GM19238 (cell line): Measurements from ENCODE around the gene SCAMP4.

Source experiments
- DNase-seq: peaks from one replicate; pipeline ENCODE4 v3.0.0; 2011; ENCODE audit warnings: low spot score; ENCODE audit not compliant: insufficient read length

SCAMP4 gene

DNA sequence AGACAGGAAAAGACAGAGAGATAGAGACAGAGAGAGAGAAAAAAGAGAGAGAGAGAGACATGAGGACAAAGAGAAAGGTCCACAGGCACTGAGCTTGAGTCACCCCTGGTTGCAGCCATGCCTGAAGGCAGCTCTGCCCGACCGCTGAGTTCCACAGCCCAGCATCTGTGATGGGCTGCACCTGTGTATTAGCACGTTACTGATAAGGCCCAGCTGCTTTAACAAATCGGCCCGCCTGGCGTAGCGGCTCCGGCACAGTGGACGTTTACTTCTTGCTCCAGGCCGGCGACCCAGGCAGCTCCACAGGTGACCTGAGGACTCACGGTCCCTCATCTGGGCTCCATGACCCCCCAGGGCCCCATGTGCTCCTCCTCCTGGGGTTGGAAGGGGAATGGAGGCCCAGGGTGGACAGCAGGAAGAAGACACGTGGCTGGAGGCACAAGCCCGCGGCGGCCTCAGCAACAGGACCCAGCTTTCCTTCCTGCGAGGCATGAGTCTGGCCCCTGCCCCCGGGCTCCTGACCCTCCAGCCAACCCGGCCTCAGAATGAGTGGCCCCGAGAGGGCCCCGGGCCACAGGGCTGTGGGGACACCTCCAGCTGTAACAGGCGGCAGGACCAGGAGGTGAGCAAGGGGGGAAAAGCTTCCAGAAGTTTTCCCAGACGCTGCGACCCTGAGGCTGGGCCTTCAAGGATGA lies 31.9 kb downstream of the SCAMP4 start:
- DNase-seq = no peak

DNA sequence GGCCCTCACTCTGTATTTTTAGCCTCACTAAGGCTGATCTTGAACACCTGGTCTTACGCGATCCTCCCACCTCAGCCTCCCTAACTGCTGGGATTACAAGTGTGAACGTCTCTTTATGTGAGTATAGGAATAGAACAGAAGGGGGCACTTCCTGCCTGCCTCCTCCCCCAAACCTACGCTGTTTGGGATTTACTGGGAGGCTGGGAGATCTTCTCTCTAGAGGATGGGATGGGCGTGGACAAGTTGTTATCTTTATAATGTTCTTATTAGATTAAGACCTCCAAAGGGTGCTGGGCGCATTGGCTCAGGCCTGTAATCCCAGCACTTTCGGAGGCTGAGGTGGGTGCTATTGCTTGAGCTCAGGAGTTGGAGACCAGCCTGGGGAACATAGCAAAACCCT lies 32.9 kb downstream of the SCAMP4 start:
- DNase-seq = no peak

DNA sequence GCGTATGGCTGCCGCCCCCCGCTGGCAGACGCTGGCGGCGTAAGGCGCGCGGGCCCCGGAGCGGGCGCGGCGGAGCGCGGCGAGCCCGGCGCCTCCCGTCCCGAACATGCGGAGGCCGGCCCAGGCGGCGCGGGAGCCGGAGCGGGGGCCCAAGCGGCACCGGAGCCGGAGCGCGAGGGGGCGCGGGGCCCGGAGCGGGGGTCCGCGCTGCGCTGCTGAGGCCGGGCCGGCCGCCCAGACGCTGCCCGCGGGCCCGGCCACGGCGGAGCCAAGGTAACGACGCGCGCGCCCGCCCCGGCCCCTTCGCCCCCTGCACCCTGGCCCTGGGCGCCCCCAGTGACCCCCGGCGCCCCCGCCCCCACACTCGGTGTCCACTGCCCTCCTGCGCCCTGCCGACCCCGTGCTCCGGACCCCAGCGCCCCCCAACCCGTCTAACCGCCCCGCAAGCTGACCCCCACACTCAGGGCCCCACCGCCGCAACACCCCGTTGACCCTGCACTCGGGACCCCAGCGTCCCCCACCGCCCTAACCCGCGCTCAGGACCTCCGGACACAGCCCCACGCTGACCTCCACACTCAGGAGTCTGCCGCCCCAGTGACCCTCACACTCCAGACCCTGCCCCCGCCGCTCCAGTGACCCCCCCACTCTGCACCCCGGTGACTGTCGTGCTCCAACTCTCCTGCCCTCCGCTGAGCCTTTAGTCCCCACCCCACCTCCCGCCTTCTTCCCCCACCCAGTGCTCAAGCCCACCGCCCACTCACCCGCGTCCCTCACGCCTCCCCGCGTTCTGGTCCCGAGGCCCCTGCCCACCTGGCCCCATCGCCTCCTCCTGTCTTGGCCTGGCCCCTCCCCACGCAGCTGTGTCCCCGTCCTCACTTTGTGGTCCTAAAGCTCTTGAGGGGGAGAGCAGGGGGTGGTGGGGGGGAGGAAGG lies 36.2 kb downstream of the SCAMP4 start, which contains the start of gene CSNK1G2:
Gene CSNK1G2 (plus strand): TSS at position 27 of the 932 bp plus-strand sequence. CDS start 28,601 bp downstream, outside the sequence.
- DNase-seq = no peak

DNA sequence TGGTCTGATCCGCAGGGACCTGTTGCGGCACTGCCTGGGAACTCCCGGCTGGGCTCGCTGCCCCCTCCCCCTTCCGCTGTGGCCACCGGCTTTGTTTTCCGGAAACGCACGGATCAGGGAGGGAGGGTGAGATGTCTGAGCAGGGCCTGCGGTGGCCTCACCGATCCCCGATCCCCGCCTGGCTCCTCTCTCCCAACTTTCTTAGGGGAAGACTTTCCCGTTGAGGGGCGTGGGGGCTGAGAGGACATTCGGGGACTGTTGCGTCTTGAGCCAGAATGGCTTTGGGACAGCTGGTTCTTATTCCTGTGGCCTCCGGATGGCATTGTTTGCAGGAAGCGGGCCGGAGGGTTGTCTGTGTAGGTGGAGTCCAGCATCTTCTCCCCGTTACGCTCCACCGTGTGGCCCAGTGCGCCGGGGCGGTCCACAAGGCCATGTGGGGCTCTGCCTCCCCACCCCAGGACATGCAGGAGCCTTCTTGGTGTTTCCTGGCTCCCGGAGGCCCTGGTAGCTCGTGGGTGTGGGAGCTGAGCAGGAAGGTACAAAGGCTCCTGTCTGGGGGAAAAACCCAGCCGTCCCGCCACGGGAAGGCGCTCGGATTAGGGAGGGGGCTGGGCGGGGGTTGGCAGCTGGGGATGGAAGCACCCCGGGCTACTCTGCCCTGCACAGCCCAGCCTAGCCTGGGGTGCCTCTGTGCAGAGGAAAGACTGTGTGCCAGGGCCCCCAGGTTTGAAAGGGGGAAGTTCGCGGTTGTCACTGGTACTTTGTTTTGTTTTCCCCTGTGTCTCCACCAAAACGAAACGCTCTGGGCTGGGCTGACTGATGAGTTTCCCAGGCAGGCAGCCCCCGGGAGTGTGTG lies 37.1 kb downstream of the SCAMP4 start:
- peak; percentile 83 for DNase-seq

DNA sequence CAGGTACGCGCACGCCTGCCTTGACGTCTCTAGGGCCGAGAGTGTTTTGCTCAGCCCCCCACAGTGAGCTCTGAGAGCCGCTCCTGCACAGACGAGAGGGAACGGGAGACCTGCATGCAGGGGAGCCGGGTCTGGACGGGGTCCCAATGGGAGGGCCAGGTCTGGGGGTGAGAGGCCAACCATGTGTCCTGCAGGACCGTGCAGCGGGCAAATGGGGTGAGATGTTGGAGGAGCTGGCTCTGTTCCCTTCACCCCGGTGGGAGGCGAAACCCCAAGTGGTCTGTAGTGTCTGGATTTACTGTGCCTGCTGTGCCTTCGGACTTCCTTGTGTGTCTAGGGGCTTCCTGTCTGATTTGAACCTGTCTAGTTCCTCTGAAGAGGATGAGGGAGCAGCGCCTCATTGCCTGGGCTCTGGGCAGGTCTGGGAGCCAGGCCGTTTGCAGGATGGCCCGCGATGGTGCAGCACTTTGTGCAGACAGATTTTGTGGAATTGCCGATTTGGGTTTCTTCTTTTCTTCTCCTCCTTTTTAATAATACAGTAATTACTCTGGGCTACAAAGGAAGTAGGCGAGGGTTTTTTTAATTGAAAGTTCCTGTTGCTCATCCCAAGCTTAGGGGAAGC lies 37.8 kb downstream of the SCAMP4 start:
- DNase-seq = peak; percentile 43

DNA sequence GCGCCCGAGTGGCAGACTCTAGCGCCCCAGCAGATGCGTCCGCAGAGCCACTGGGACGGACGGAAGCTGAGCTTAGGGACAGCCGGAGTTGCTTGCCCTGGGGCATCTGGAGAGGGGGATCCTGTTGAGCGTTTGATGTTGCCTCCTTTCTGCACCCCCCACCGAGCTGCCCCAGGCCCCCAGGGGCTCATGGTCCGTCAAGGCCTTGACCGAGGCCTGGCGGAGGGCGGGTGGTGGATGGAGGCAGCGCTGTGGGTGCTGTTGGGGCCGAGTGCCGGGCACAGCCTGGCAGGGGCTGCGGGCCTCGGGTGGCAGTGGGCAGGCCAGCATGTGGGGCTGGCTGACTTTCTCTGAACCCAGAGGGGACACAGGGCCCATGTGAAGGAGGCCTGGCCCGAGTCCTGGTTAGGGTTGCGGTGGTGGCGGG lies 38.5 kb downstream of the SCAMP4 start:
- DNase-seq = no peak

DNA sequence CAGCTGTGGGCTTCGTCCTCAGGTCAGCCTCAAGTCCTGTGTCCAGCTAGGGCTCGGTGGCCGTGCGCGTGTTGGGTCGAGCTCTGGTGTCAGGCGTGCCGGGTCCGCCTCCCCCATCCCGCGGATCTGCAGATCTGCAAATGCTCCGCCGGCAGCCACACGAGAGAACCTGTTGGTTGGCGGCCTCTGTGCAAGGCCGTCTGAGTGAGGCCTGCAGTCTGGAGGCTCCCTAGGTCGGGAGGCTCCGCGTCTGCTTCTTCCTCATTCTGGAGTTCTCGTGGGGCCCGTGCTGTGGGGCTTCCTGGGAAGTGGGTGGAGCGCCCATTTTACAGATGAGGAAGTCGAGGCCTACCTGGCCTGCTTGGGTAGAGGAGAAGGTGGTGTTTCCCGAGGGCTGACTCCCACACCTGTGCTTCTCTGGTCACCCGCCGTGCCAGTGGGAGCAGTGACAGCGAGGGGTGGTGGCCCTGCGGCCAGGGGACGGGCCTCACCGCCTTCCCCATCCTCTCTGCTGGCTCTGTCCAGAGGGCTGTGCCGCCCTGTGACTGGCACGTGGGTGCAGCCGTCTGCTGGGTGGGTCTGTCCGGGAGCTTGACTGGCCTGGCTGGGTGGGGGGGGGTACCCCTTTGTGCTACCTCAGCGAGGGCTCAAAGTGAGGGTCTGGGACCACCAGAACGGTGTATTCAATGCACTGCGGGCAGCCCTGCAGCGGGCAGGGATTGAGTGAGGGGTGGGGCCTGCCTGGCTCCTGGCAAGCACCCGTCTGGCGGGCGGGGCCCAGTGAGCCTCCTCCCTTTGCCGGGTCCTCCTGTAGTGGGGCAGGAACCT lies 39.1 kb downstream of the SCAMP4 start:
- no peak for DNase-seq

DNA sequence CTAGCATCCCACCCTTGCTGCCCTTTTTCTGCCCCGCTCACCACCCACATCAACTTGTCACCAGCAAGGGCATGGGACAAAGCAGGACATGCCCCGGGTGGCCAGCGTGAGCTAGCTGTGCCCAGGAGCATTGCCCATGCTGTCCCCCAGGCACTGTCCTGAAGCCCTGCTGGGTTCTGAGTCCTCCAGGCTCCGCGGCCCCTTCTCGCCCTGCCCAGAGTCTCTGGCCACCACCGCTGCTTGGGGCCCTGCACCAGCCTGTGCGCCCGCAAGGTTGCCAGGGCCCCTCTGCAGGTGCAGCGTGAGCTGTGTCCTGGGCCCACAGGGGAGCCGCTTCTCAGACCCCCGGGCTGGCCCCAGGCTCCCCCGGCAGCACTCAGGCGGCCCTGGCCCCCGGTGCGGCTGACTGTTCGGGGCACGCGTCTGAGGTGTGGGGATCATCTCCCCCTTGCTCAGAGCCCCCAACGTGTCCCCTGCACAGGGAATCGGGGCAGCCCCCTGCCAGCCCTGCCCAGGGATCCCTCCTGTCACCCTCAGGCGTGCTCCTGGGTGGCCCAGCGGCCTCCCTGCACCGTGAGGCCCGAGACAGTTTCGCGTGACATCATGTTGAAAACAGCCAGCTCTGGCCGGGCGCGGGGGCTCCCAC lies 39.8 kb downstream of the SCAMP4 start:
- DNase-seq = no peak

DNA sequence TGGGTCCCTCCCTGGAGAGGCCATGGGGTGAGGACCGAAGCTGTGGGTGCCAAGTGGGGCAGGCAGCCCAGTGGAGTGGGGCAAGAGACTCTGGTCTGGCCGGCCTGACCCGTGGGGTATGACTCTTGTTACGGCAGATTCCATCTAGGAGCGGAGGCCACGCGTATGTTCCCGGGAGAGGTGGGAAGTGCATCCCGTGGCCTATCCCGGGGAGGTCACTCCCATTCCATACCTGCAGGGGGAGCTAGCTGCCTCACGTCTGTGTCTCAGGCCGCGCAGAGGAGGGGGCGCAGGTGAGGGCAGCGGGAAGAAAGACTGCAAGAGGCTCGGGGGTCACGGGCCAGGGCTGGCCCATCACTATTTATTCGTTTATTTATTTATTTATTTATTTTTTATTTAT lies 40.7 kb downstream of the SCAMP4 start:
- DNase-seq = no peak

DNA sequence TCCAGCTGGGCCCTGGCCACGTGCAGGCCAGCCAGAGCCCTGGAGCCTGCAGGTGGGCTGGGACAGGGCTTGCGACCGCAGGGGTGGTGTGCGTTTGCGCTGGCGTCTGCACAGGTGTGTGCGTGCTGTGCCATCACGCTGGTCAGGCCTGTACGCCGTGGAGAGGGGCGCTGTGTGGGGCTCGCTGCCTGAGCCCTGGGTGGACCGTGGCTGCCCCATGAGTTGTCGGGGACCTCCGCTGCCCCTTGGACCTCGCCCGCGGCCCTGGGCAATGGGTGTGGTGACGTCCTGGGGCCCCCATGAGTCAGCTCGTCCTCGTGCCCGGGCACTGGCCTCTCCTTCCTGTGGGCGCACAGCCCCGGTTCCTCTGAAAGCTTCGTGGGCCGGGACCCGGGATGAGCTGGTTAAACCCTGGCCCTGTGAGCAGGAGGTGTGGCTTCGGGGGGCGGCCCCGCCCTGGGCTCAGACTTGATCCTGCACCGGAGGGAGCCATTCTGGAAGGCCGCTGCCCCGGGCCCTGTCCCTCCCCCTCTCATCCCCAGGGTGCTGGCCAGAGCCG lies 42.5 kb downstream of the SCAMP4 start:
- no peak for DNase-seq

DNA sequence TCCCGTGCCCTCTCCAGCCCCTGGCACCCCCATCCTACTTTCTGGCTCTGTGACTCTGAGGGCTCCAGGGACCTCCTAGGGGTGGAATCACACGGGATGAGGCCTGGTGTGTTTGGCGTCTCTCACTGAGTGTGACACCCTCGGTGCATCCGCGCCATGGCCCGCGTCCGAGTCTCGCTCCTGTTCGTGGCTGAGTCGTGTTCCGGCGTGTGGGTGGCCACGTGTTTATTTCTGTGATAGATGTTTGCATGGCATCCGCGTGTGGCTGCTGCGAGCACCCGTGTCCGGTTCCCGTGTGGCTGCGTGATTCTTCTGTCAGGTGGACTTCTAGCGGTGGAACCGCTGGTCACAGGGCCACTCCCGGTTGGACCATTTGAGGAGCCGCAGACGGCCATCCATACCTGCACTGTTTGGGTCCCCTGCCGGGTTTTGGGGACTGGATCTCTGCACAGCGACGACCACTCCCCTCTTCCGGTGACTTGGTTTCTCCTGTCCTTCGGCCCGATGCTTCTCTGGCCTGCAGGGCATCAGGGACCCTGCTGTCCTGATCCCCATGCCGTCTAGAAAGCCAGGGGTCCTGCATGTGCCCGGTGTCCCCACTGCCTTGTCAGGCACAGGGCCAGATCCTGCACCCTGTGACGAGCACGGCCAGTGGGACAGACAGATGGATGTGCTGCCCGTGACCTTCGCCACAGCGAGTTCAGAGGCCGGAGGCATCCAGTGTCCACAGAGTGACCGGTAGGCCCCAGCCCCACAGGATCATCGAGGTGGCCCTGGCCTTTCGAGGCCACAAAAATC lies 44.3 kb downstream of the SCAMP4 start:
- no peak for DNase-seq

DNA sequence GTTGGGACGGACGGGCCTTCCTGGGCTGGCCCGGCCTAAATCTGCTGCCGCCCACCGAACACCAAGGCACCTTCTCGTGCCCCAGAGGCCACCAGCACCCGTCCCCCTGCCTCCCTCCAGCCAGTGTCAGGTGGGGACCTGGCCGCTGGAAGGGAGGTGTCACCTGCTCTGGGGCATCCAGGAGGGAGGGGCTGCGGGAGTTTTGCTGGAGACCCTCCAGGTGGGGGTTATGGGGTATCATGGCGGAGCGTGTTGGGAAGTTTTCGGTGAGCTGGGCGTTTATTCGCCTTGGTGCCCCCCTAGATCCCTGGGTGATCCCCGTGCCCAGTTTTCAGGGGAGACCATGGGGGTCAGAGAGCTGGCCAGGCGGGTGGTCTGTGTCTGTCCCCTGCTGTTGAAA lies 45.4 kb downstream of the SCAMP4 start:
- no peak for DNase-seq

DNA sequence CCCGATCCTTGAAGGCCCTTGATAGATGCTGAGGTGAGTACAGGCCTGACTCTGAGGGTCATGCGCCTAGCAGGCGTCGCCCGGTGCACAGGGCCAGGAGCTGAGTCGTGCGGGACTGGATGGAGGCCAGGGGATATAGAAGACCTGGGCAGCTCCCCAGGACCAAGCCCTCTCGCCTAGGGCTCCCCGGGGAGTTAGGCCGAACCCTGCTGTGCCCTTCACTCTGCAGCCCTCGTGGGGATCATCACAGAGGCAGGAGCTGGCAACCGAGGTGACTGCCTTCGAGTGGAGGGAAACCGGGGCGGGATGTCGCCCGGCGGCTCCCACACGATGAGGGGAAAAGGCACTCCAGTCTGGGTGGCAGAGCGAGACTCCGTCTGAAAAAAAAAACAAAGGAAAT lies 47.4 kb downstream of the SCAMP4 start:
- no peak for DNase-seq

DNA sequence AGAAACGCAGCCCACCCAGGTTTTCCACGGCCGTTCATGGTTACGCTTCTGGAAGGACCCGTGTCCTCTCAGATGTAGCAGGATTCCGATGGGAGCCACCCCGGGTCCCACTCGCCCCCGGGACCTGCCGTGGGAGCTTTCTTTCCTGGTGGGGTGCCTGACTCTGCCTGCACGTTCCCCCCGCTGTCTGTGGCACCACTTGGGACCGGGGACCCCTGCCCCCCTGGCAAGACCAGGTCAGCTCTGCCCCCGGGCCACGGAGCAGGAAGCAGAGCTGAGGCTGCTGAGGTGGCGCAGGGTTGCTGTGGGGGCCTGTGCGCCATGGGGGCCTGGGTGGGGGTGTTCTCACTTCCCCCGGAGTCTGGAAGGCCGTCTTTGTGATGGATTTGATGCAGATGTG lies 47.8 kb downstream of the SCAMP4 start:
- no peak for DNase-seq

DNA sequence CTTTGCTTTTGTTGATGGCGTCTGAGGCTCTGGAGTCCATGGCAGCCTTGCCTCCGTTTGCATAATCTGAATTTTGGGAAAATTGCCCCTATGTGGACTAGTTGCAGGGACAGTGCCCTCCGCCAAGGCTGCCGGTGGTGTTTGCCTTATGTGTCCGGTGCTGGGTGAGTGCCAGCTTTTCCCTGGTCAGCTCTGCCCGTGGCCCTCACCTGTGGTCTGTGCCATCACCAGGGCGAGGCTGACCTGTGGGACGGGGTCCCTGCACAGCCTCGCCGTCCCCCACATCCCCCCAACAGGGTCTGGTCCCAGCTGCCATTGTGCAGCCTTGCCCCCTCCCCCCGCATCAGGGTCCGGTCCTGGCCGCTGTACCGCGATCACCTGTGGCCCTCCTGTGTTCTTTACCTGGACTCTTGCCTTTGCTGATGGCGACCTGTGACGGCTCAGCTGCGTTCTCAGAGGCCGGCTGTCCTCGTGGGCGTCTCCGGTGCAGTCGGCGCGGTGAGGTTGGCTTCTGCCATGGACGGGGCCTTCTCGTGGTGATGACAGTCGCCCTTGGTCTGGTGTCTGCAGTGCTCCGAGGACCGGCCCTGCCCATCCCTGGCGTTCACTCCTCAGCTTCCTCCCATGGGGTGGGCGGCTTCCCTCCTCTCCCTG lies 48.4 kb downstream of the SCAMP4 start:
- DNase-seq = no peak

DNA sequence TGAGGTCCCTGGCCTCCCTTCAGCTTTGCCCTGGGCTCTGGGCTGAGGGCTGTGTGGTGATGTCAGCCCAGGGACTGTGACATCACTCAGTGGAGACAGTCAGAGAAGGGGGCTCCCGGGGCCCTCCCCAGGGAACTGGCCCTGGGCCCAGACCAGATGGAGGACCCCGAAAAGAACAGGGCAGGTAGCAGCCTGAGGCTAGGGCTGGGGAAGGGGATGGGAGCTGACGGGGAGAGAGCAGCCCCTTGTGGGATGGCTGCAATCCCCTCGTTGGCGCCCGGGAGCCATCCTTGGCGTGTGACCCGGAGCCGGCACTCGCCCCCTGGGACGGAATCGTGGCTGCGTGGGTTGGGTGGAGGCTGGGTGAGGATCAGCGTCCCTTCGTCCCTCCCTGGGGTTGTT lies 49.3 kb downstream of the SCAMP4 start:
- DNase-seq = no peak

DNA sequence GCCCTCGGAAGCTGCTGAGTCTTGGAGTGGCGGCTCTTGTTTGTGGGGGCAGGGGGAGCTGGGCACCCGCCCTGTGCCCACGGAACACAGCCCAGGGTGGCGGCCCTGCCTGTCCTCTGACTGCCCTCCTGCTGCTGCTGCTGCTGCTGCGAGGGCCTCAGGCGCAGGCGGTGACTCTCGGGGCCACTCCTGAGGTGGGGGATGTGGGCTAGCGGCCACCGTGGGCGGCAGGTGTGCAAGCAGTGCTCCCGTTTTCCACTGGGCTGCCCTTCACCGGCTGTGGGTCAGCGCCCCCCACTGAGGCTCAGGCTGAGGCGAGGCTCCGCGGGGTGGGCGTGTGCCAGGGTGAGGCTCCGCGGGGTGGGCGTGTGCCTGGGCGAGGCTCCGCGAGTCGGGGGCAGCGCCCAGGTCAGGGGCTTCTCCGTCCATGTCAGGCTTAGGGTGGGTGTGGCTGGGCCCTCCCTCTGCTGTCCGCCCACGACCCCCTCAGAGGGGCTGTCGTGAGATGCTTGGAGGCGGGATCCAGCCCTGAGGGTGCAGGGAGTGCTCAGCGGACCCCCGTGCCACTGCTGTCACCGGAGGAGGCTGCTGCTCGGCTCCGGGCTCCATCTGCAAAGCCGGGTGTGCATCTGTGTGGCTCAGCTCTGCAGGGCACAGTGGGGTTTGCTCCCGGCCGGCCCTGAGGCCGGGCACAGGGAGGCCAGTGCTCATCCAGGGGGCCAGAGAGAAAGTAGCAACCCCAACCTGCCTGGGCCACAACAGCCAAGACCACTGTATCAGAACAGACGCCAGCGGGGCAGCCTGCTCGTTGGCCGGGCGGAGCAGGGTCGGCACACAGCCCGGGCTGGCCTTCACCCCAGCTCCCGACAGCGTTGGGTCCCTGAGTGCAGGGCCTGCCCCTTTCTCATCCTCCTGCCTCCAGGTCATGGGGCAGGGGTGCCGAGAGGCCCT lies 50.2 kb downstream of the SCAMP4 start:
- no peak for DNase-seq
